Activated CD4-positive, alpha-beta T cell treated with anti-CD3 and anti-CD28 coated beads for 36 hours (primary cell): Measurements from ENCODE around the gene SLC66A3. TPM values are rescaled to one million over a fixed set of nuclear protein-coding genes. Genes with fewer than 3 reads are reported as not detected.
"Not testable (repeated sequence)": the region's sequence is repeated elsewhere in the genome, so short reads cannot be mapped to it uniquely, and the experiment has no call there.

Experiments used
- ATAC-seq: fragments of 200-7000 bp; cut with Tn5 transposase; one replicate; pipeline ENCODE4 v1.10.0; 2021; ENCODE audit warnings: mild to moderate bottlenecking, moderate library complexity
- CTCF ChIA-PET: fragments of 350-600 bp; sonication (Branson Sonifier 250); formaldehyde crosslinking; loops from one replicate; lab custom pipeline; 2021; ENCODE audit warnings: antibody characterized with exemption; lab: Charles Lee
- POLR2A ChIA-PET: fragments of 350-600 bp; sonication (Branson Sonifier 250); formaldehyde crosslinking; loops from one replicate; lab custom pipeline; 2021; ENCODE audit warnings: antibody characterized with exemption, inconsistent platforms; lab: Charles Lee
- DNase-seq: peaks from one replicate; pipeline ENCODE4 v3.0.0-alpha.2; 2020
- H3K27ac Mint-ChIP-seq: one replicate; pipeline ENCODE4 v1.8.0; 2021; ENCODE audit warnings: mixed read lengths
- H3K27me3 Mint-ChIP-seq: one replicate; pipeline ENCODE4 v1.8.0; 2021; ENCODE audit warnings: mixed read lengths
- H3K36me3 Mint-ChIP-seq: one replicate; pipeline ENCODE4 v1.8.0; 2021; ENCODE audit warnings: low read depth, mixed read lengths
- H3K4me1 Mint-ChIP-seq: one replicate; pipeline ENCODE4 v1.8.0; 2021; ENCODE audit warnings: mixed read lengths
- H3K4me3 Mint-ChIP-seq: one replicate; pipeline ENCODE4 v1.8.0; 2021; ENCODE audit warnings: mild to moderate bottlenecking, moderate library complexity, mixed read lengths
- H3K9me3 Mint-ChIP-seq: one replicate; pipeline ENCODE4 v1.8.0; 2021; ENCODE audit warnings: low read depth, mixed read lengths
- intact Hi-C, 2 experiments: fragments of 100-400 bp; cut with DNase I in 1 of 2; cut with micrococcal nuclease in 1 of 2; formaldehyde crosslinking; loops; one replicate each; pipeline versions ENCODE4 v1.14.2 to v1.15.1; 2022 to 2024; cut with DNase I, micrococcal nuclease
- total RNA-seq, 2 experiments: library from RNA; stranded (reverse); gene quantifications; one replicate each; pipeline ENCODE4 v1.2.3, GENCODE V29; 2021

SLC66A3 gene
- total RNA-seq, 2 experiments from 2014 or later = 8.2 to 9.8 TPM

- Mint-ChIP-seq H3K9me3 (no peaks in the 10 kb centered on the region), H3K36me3 (peaks cover 2% of the 10 kb centered on the region), H3K4me3 (no peak overlapping the region), H3K27me3 (no peaks in the 10 kb centered on the region), H3K27ac (no peak overlapping the region), H3K4me1 (peaks cover 14% of the 10 kb centered on the region)
- no peak for DNase-seq
- ChIA-PET CTCF (interaction anchor here (0.6 to 1.0 kb wide), 2 partner anchors 75 to 328 kb away, joined by 3 read pairs; no protein-coding TSS in a partner anchor), POLR2A (interaction anchor here (0.6 kb wide), 2 partner anchors 95 to 1102 kb away, joined by 3 to 5 read pairs; no protein-coding TSS in a partner anchor)
- intact Hi-C loops = no loop called here
- ATAC-seq = no peak
Measured at GRCh38 chr2:11163439-11164317, 8.4 kb downstream of the SLC66A3 start.

GRCh38 chr2:11165046-11165445, 9.8 kb downstream of the SLC66A3 start:
- CTCF ChIA-PET = interaction anchor here (0.6 kb wide), 1 partner anchor 10 kb away, joined by 3 read pairs; no protein-coding TSS in a partner anchor
- H3K36me3 Mint-ChIP-seq, ATAC-seq, H3K4me3 Mint-ChIP-seq, H3K27ac Mint-ChIP-seq, H3K9me3 Mint-ChIP-seq, H3K27me3 Mint-ChIP-seq, DNase-seq, POLR2A ChIA-PET, intact Hi-C loops: not testable (repeated sequence)
- peaks cover 14% of the 10 kb centered on the region for H3K4me1 Mint-ChIP-seq

GRCh38 chr2:11166476-11166875, 11.2 kb downstream of the SLC66A3 start:
- peaks cover 2% of the 10 kb centered on the region for H3K36me3 Mint-ChIP-seq
- ChIA-PET POLR2A (no interaction called here), CTCF (no interaction called here)
- intact Hi-C loops = no loop called here
- no peak overlapping the region for H3K27ac Mint-ChIP-seq
- no peaks in the 10 kb centered on the region for H3K9me3 Mint-ChIP-seq
- no peak overlapping the region for H3K4me3 Mint-ChIP-seq
- no peaks in the 10 kb centered on the region for H3K27me3 Mint-ChIP-seq
- no peak for DNase-seq
- peaks cover 3% of the 10 kb centered on the region for H3K4me1 Mint-ChIP-seq
- ATAC-seq = no peak

- POLR2A ChIA-PET = no interaction called here
Measured at GRCh38 chr2:11168488-11168887, 13.2 kb downstream of the SLC66A3 start.

GRCh38 chr2:11169333-11169732, 14.1 kb downstream of the SLC66A3 start:
- CTCF ChIA-PET = no interaction called here

More at GRCh38 chr2:11168488-11168887, 13.2 kb downstream of the SLC66A3 start:
- H3K4me1 Mint-ChIP-seq = no peaks in the 10 kb centered on the region
- intact Hi-C loops = no loop called here
- H3K9me3 Mint-ChIP-seq = no peaks in the 10 kb centered on the region
- DNase-seq (no peak), ATAC-seq (no peak)
- no peaks in the 10 kb centered on the region for H3K27me3 Mint-ChIP-seq
- CTCF ChIA-PET = no interaction called here
- H3K27ac Mint-ChIP-seq = no peak overlapping the region
- H3K4me3 Mint-ChIP-seq = no peak overlapping the region
- peaks cover 4% of the 10 kb centered on the region for H3K36me3 Mint-ChIP-seq

GRCh38 chr2:11174222-11174621, 19.0 kb downstream of the SLC66A3 start:
- Mint-ChIP-seq H3K36me3 (peaks cover 2% of the 10 kb centered on the region), H3K4me1 (peaks cover 11% of the 10 kb centered on the region), H3K27ac (no peak overlapping the region), H3K4me3 (no peak overlapping the region), H3K9me3 (no peaks in the 10 kb centered on the region), H3K27me3 (no peaks in the 10 kb centered on the region)
- DNase-seq = no peak
- intact Hi-C loops = no loop called here
- ChIA-PET CTCF (no interaction called here), POLR2A (no interaction called here)
- no peak for ATAC-seq

More at GRCh38 chr2:11169333-11169732, 14.1 kb downstream of the SLC66A3 start:
- Mint-ChIP-seq H3K27me3 (no peaks in the 10 kb centered on the region), H3K9me3 (no peaks in the 10 kb centered on the region), H3K36me3 (peaks cover 2% of the 10 kb centered on the region), H3K27ac (no peak overlapping the region), H3K4me1 (no peaks in the 10 kb centered on the region), H3K4me3 (no peak overlapping the region)
- no peak for DNase-seq
- intact Hi-C loops = no loop called here
- POLR2A ChIA-PET = no interaction called here
- ATAC-seq = no peak

- ChIA-PET CTCF (interaction anchor here (0.6 kb wide), 1 partner anchor 10 kb away, joined by 3 read pairs; no protein-coding TSS in a partner anchor), POLR2A (no interaction called here)
- Mint-ChIP-seq H3K9me3 (no peaks in the 10 kb centered on the region), H3K4me1 (peaks cover 11% of the 10 kb centered on the region), H3K27me3 (no peaks in the 10 kb centered on the region), H3K4me3 (no peak overlapping the region), H3K36me3 (peaks cover 2% of the 10 kb centered on the region), H3K27ac (no peak overlapping the region)
- DNase-seq (no peak), ATAC-seq (no peak)
- intact Hi-C loops = no loop called here
Measured at GRCh38 chr2:11175293-11175795, 20.1 kb downstream of the SLC66A3 start.

GRCh38 chr2:11177871-11178690, 22.8 kb downstream of the SLC66A3 start:
- no peak for ATAC-seq

GRCh38 chr2:11179196-11179595, 23.9 kb downstream of the SLC66A3 start:
- no peak for DNase-seq
- POLR2A ChIA-PET = no interaction called here
- CTCF ChIA-PET = no interaction called here

More at GRCh38 chr2:11177871-11178690, 22.8 kb downstream of the SLC66A3 start:
- H3K4me1 Mint-ChIP-seq = peaks cover 11% of the 10 kb centered on the region
- H3K4me3 Mint-ChIP-seq = no peak overlapping the region
- H3K9me3 Mint-ChIP-seq = no peaks in the 10 kb centered on the region
- no peaks in the 10 kb centered on the region for H3K36me3 Mint-ChIP-seq
- intact Hi-C loops = no loop called here
- DNase-seq = no peak
- no peaks in the 10 kb centered on the region for H3K27me3 Mint-ChIP-seq
- H3K27ac Mint-ChIP-seq = no peak overlapping the region
- ChIA-PET POLR2A (no interaction called here), CTCF (interaction anchor here (0.7 to 0.8 kb wide), 2 partner anchors 25 to 190 kb away, joined by 3 read pairs; no protein-coding TSS in a partner anchor)

GRCh38 chr2:11179899-11180298, 24.6 kb downstream of the SLC66A3 start:
- Mint-ChIP-seq H3K4me1 (peaks cover 11% of the 10 kb centered on the region), H3K27me3 (no peaks in the 10 kb centered on the region), H3K9me3 (no peaks in the 10 kb centered on the region), H3K36me3 (no peaks in the 10 kb centered on the region), H3K4me3 (no peak overlapping the region), H3K27ac (no peak overlapping the region)
- POLR2A ChIA-PET = interaction anchor here (0.6 kb wide), 1 partner anchor 19 kb away, joined by 4 read pairs; no protein-coding TSS in a partner anchor
- DNase-seq (no peak), ATAC-seq (no peak)
- intact Hi-C loops = no loop called here
- CTCF ChIA-PET = no interaction called here

More at GRCh38 chr2:11179196-11179595, 23.9 kb downstream of the SLC66A3 start:
- Mint-ChIP-seq H3K4me1 (peaks cover 11% of the 10 kb centered on the region), H3K36me3 (no peaks in the 10 kb centered on the region), H3K4me3 (no peak overlapping the region), H3K27ac (no peak overlapping the region), H3K27me3 (no peaks in the 10 kb centered on the region), H3K9me3 (no peaks in the 10 kb centered on the region)
- intact Hi-C loops = no loop called here
- no peak for ATAC-seq

- ChIA-PET POLR2A (interaction anchor here (0.7 kb wide), 1 partner anchor 98 kb away, joined by 6 read pairs; no protein-coding TSS in a partner anchor), CTCF (interaction anchor here (0.5 kb wide), 1 partner anchor 264 kb away, joined by 3 read pairs; no protein-coding TSS in a partner anchor)
- no peaks in the 10 kb centered on the region for H3K36me3 Mint-ChIP-seq
- no peak for DNase-seq
- H3K4me1 Mint-ChIP-seq = peaks cover 3% of the 10 kb centered on the region
- no peak for ATAC-seq
- no peak overlapping the region for H3K4me3 Mint-ChIP-seq
- H3K27me3 Mint-ChIP-seq = no peaks in the 10 kb centered on the region
- no peak overlapping the region for H3K27ac Mint-ChIP-seq
- H3K9me3 Mint-ChIP-seq = no peaks in the 10 kb centered on the region
- intact Hi-C loops = no loop called here
Measured at GRCh38 chr2:11180653-11181052, 25.4 kb downstream of the SLC66A3 start.
